HEK293 (cell line): ENCODE data around the gene SP140L.
"Not testable (repeated sequence)": the region's sequence is repeated elsewhere in the genome, so short reads cannot be mapped to it uniquely, and the experiment has no call there.

Source experiments
- CTCF ChIA-PET: fragments of 350-600 bp; formaldehyde crosslinking; extraction: SDS; loops from one replicate; lab custom pipeline; 2021; ENCODE audit warnings: antibody characterized with exemption; lab: Yijun Ruan, JAX
- POLR2A ChIA-PET: fragments of 300-600 bp; formaldehyde crosslinking; extraction: SDS; loops from one replicate; lab custom pipeline; 2020; ENCODE audit warnings: antibody characterized with exemption, inconsistent platforms; lab: Yijun Ruan, JAX
- H3K27ac ChIP-seq: fragments of 200-500 bp; sonication (Bioruptor generic); 2 replicates; pipeline ENCODE4 v1.5.1; 2014; ENCODE audit warnings: low read depth, low read length, control low read depth, inconsistent platforms; ENCODE audit errors: extremely low read depth
- H3K36me3 ChIP-seq, 2 experiments: fragments of 200-500 bp in 1 of 2; sonication (Bioruptor generic) in 1 of 2; 1 replicate in 1 of 2; 2 replicates in 1 of 2; pipeline ENCODE4 v1.5.1; 2014 to 2017; ENCODE audit warnings: inconsistent platforms in 2 of 2, low read length in 2 of 2; ENCODE audit not compliant: control insufficient read depth in 2 of 2, insufficient read depth in 1 of 2
- H3K4me1 ChIP-seq: fragments of 200-500 bp; sonication (Bioruptor generic); 2 replicates; pipeline ENCODE4 v1.5.1; 2014; ENCODE audit warnings: mild to moderate bottlenecking, low read length, inconsistent platforms; ENCODE audit not compliant: control insufficient read depth, insufficient read depth
- H3K4me3 ChIP-seq: 2 replicates; pipeline ENCODE4 v1.5.1; 2011; ENCODE audit warnings: low read depth, mild to moderate bottlenecking, control low read depth, low read length, moderate library complexity
- H3K9me3 ChIP-seq: fragments of 200-500 bp; sonication (Bioruptor generic); 2 replicates; pipeline ENCODE4 v1.5.1; 2014; ENCODE audit warnings: low read depth, low read length, inconsistent platforms; ENCODE audit not compliant: control insufficient read depth, insufficient read depth
- KLF8 ChIP-seq: fragments of 450-650 bp; formaldehyde crosslinking; IDR thresholded peaks from 2 replicates; pipeline ENCODE4 v1.5.1; 2016; ENCODE audit warnings: missing biosample characterization, missing genetic modification characterization
- OVOL3 ChIP-seq: fragments of 450-650 bp; formaldehyde crosslinking; IDR thresholded peaks from 2 replicates; pipeline ENCODE4 v1.5.1; 2016; ENCODE audit warnings: missing biosample characterization, missing genetic modification characterization
- SP3 ChIP-seq: fragments of 450-650 bp; formaldehyde crosslinking; IDR thresholded peaks from 2 replicates; pipeline ENCODE4 v1.5.1; 2016; ENCODE audit warnings: missing biosample characterization, missing genetic modification characterization
- ZBTB44 ChIP-seq: fragments of 450-650 bp; IDR thresholded peaks from 2 replicates; pipeline ENCODE4 v1.5.1; 2018; ENCODE audit warnings: missing biosample characterization, mild to moderate bottlenecking, missing genetic modification characterization
- ZBTB7A ChIP-seq: fragments of 450-650 bp; formaldehyde crosslinking; IDR thresholded peaks from 2 replicates; pipeline ENCODE4 v1.5.1; 2016; ENCODE audit warnings: low read depth, missing biosample characterization, missing genetic modification characterization
- ZFHX2 ChIP-seq: fragments of 450-650 bp; formaldehyde crosslinking; conservative IDR thresholded peaks from 2 replicates; pipeline ENCODE4 v1.5.1; 2016; ENCODE audit warnings: missing biosample characterization, missing genetic modification characterization
- ZFP69B ChIP-seq: fragments of 450-650 bp; formaldehyde crosslinking; IDR thresholded peaks from 2 replicates; pipeline ENCODE4 v1.5.1; 2016; ENCODE audit warnings: missing biosample characterization, missing genetic modification characterization
- ZNF426 ChIP-seq: fragments of 450-650 bp; formaldehyde crosslinking; IDR thresholded peaks from 2 replicates; pipeline ENCODE4 v1.5.1; 2017; ENCODE audit warnings: missing biosample characterization, missing genetic modification characterization, mild to moderate bottlenecking, inconsistent platforms, moderate library complexity
- ZNF433 ChIP-seq: fragments of 450-650 bp; formaldehyde crosslinking; IDR thresholded peaks from 2 replicates; pipeline ENCODE4 v1.5.1; 2016; ENCODE audit warnings: missing biosample characterization, missing genetic modification characterization, low read depth
- ZNF555 ChIP-seq: fragments of 450-650 bp; formaldehyde crosslinking; conservative IDR thresholded peaks from 2 replicates; pipeline ENCODE4 v1.5.1; 2017; ENCODE audit warnings: missing biosample characterization, mild to moderate bottlenecking, missing genetic modification characterization, inconsistent platforms
- ZSCAN16 ChIP-seq: fragments of 450-650 bp; formaldehyde crosslinking; IDR thresholded peaks from 2 replicates; pipeline ENCODE4 v1.5.1; 2016; ENCODE audit warnings: missing biosample characterization, missing genetic modification characterization
- ZSCAN30 ChIP-seq: fragments of 450-650 bp; IDR thresholded peaks from 2 replicates; pipeline ENCODE4 v1.5.1; 2018; ENCODE audit warnings: missing biosample characterization, mild to moderate bottlenecking, missing genetic modification characterization, moderate library complexity
- ZXDB ChIP-seq: fragments of 450-650 bp; formaldehyde crosslinking; IDR thresholded peaks from 2 replicates; pipeline ENCODE4 v1.5.1; 2016; ENCODE audit warnings: missing biosample characterization, missing genetic modification characterization
- TF ChIP-seq, protein P1 (sequence below): fragments of 450-650 bp; formaldehyde crosslinking; IDR thresholded peaks from 2 replicates; pipeline ENCODE4 v1.5.1; 2016; ENCODE audit warnings: missing biosample characterization, missing genetic modification characterization, borderline replicate concordance
- TF ChIP-seq, protein P2 (sequence below): fragments of 450-650 bp; formaldehyde crosslinking; IDR thresholded peaks from 2 replicates; pipeline ENCODE4 v1.5.1; 2016; ENCODE audit warnings: missing biosample characterization, missing genetic modification characterization

SP140L gene

DNA sequence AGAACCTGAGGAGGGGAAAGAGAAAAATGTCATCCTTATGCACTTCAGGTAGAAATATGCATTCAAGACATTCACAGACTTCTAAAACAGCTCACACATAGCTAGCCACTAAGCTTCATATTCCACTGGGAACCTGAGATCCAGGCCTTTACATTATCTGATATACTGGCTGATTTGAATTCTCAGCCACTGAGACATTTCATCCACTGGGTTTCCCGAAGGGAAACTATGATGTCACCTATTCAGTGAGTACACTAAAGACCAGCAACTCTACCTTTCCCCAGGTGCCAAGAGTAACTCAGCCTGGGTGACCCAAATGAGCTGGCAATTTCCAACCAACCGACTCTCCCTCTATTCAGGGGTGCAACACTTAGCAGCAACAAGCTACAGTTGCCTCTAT is 67.3 kb downstream of the SP140L start (continued):
- TF ChIP-seq, protein P1, sequence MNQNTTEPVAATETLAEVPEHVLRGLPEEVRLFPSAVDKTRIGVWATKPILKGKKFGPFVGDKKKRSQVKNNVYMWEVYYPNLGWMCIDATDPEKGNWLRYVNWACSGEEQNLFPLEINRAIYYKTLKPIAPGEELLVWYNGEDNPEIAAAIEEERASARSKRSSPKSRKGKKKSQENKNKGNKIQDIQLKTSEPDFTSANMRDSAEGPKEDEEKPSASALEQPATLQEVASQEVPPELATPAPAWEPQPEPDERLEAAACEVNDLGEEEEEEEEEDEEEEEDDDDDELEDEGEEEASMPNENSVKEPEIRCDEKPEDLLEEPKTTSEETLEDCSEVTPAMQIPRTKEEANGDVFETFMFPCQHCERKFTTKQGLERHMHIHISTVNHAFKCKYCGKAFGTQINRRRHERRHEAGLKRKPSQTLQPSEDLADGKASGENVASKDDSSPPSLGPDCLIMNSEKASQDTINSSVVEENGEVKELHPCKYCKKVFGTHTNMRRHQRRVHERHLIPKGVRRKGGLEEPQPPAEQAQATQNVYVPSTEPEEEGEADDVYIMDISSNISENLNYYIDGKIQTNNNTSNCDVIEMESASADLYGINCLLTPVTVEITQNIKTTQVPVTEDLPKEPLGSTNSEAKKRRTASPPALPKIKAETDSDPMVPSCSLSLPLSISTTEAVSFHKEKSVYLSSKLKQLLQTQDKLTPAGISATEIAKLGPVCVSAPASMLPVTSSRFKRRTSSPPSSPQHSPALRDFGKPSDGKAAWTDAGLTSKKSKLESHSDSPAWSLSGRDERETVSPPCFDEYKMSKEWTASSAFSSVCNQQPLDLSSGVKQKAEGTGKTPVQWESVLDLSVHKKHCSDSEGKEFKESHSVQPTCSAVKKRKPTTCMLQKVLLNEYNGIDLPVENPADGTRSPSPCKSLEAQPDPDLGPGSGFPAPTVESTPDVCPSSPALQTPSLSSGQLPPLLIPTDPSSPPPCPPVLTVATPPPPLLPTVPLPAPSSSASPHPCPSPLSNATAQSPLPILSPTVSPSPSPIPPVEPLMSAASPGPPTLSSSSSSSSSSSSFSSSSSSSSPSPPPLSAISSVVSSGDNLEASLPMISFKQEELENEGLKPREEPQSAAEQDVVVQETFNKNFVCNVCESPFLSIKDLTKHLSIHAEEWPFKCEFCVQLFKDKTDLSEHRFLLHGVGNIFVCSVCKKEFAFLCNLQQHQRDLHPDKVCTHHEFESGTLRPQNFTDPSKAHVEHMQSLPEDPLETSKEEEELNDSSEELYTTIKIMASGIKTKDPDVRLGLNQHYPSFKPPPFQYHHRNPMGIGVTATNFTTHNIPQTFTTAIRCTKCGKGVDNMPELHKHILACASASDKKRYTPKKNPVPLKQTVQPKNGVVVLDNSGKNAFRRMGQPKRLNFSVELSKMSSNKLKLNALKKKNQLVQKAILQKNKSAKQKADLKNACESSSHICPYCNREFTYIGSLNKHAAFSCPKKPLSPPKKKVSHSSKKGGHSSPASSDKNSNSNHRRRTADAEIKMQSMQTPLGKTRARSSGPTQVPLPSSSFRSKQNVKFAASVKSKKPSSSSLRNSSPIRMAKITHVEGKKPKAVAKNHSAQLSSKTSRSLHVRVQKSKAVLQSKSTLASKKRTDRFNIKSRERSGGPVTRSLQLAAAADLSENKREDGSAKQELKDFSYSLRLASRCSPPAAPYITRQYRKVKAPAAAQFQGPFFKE (tag by site-specific recombination): no peak
- TF ChIP-seq ZSCAN16 (tag by site-specific recombination) (no peak), ZBTB44 (tag by site-specific recombination) (no peak), SP3 (no peak)

DNA sequence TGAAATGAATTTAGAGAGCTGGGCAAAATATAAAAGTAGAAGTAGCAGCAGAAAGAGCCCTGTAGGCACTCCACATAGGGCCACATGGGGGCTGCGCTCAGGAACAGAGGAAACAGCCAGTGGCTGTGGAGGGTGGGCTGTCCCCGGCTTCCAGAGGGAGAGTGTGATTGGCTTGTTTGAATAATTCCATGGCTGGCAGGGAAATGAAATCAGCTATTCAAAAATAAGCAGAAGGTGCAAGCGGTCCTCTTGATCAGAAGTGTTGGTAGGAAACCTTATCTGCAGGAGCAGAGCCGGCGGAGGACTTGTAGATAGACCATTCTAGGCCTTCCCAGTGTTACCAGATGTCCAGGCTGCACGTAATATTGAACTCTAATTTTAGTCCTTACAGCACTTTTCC is 71.7 kb downstream of the SP140L start:
- CTCF ChIA-PET, H3K27ac ChIP-seq, POLR2A ChIA-PET, H3K4me1 ChIP-seq, H3K4me3 ChIP-seq, H3K9me3 ChIP-seq: not testable (repeated sequence)
- peaks cover 0 to 31% of the 10 kb centered on the region in 2 experiments; a peak in 1 of 3 replicates for H3K36me3 ChIP-seq

GRCh38 chr2:230400041-230400440 is 73.0 kb downstream of the SP140L start:
- Histone ChIP-seq H3K9me3 (no peaks in the 10 kb centered on the region), H3K27ac (no peak overlapping the region), H3K4me1 (no peaks in the 10 kb centered on the region), H3K4me3 (no peak overlapping the region)
- POLR2A ChIA-PET: no interaction called here
- CTCF ChIA-PET: interaction anchor here (0.6 kb wide), 1 partner anchor 104 kb away, joined by 3 read pairs; no protein-coding TSS in a partner anchor
- TF ChIP-seq ZNF433 (tag by site-specific recombination) (no peak), ZNF426 (tag by site-specific recombination) (no peak), ZSCAN30 (no peak), ZBTB44 (tag by site-specific recombination) (no peak), ZBTB7A (tag by site-specific recombination) (no peak), ZXDB (no peak), ZNF555 (tag by site-specific recombination) (no peak), ZFHX2 (tag by site-specific recombination) (no peak), KLF8 (no peak), OVOL3 (no peak), ZFP69B (tag by site-specific recombination) (no peak)
- TF ChIP-seq, protein P2, sequence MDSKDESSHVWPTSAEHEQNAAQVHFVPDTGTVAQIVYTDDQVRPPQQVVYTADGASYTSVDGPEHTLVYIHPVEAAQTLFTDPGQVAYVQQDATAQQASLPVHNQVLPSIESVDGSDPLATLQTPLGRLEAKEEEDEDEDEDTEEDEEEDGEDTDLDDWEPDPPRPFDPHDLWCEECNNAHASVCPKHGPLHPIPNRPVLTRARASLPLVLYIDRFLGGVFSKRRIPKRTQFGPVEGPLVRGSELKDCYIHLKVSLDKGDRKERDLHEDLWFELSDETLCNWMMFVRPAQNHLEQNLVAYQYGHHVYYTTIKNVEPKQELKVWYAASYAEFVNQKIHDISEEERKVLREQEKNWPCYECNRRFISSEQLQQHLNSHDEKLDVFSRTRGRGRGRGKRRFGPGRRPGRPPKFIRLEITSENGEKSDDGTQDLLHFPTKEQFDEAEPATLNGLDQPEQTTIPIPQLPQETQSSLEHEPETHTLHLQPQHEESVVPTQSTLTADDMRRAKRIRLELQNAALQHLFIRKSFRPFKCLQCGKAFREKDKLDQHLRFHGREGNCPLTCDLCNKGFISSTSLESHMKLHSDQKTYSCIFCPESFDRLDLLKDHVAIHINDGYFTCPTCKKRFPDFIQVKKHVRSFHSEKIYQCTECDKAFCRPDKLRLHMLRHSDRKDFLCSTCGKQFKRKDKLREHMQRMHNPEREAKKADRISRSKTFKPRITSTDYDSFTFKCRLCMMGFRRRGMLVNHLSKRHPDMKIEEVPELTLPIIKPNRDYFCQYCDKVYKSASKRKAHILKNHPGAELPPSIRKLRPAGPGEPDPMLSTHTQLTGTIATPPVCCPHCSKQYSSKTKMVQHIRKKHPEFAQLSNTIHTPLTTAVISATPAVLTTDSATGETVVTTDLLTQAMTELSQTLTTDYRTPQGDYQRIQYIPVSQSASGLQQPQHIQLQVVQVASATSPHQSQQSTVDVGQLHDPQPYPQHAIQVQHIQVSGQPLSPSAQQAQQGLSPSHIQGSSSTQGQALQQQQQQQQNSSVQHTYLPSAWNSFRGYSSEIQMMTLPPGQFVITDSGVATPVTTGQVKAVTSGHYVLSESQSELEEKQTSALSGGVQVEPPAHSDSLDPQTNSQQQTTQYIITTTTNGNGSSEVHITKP: no peak
- TF ChIP-seq, all 188 proteins: peak for 0
- H3K36me3 ChIP-seq: peaks cover 0 to 27% of the 10 kb centered on the region in 2 experiments; a peak in 1 of 3 replicates
